ENCODE data around the gene CARHSP1. TPM values are rescaled to one million over a fixed set of nuclear protein-coding genes. Genes with fewer than 3 reads are reported as not detected.

The CARHSP1 gene
- polyA plus RNA-seq, 2 of the 4 experiments (the other 2 are of a cell fraction), result 53.9 to 172 TPM

- H3K27ac ChIP-seq, result no peak overlapping the region
- 86% methylated on average over 16 of the region's 16 CpGs for WGBS (ENCODE audit: missing lambda C conversion rate)
- no peak overlapping the region for H3K4me2 ChIP-seq
- CTCF ChIA-PET, result interaction anchor here (1.6 kb wide), 1 partner anchor 120 kb away, joined by 4 read pairs; no protein-coding TSS in a partner anchor
- no peak for FAIRE-seq
- no peak overlapping the region for H3K4me3 ChIP-seq
- DNase-seq (ENCODE audit: low read depth in 1 of 2, low spot score in 1 of 2), result no peak
- peaks cover 23% of the 10 kb centered on the region for H3K4me1 ChIP-seq
- POLR2A ChIA-PET, result no interaction called here
- TF ChIP-seq MAZ (IDR thresholded peaks at IDR 0.05; ENCODE audit: borderline replicate concordance, low read depth, low read length) (no peak), POLR2A (IDR thresholded peaks at IDR 0.05; ENCODE audit: low read length) (no peak), NR3C1 (IDR thresholded peaks at IDR 0.05) (no peak), JUNB (IDR thresholded peaks at IDR 0.05) (no peak), TP53 (CRISPR knock-in tag; IDR thresholded peaks at IDR 0.05) (no peak), POLR2AphosphoS2 (conservative IDR thresholded peaks at IDR 0.05; ENCODE audit: low read length) (no peak), MAFK (IDR thresholded peaks at IDR 0.05; ENCODE audit: partially characterized antibody) (no peak)
- TF ChIP-seq, protein P1, sequence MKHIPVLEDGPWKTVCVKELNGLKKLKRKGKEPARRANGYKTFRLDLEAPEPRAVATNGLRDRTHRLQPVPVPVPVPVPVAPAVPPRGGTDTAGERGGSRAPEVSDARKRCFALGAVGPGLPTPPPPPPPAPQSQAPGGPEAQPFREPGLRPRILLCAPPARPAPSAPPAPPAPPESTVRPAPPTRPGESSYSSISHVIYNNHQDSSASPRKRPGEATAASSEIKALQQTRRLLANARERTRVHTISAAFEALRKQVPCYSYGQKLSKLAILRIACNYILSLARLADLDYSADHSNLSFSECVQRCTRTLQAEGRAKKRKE (CRISPR knock-in tag; IDR thresholded peaks at IDR 0.05; ENCODE audit: low read depth), result no peak
- no peaks in the 10 kb centered on the region for H3K9me3 ChIP-seq
- ATAC-seq, result no peak
Measured at GRCh38 chr16:8887952-8888560, 19.2 kb upstream of the CARHSP1 start.

DNA sequence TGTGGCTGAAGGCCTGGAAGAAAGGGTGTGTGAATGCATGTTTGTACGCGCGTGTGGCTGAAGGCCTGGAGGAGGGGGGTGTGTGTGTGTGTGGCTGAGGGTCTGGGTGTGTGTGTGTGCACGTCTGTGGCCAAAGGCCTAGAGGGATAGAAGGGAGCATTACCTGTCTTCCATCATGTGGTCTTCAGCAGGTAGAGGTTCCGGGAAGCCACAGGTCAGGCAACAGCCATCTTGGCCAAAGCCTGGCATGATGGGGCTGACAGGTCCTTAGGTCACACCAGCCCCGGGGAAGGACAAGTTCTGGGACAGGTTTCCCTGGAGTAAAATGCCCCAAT, 18.6 kb upstream of the CARHSP1 start:
- no peak for FAIRE-seq
- POLR2A ChIA-PET, result no interaction called here
- TF ChIP-seq FOXS1 (CRISPR knock-in tag; IDR thresholded peaks at IDR 0.05) (no peak), MYC (IDR thresholded peaks at IDR 0.05; ENCODE audit: borderline replicate concordance, low read length) (no peak), CEBPB (IDR thresholded peaks at IDR 0.05) (no peak), TP53 (CRISPR knock-in tag; IDR thresholded peaks at IDR 0.05) (no peak), CHD2 (IDR thresholded peaks at IDR 0.05; ENCODE audit: low read length, partially characterized antibody) (no peak), ESRRA (IDR thresholded peaks at IDR 0.05; ENCODE audit: borderline replicate concordance, low read length) (no peak), HDAC2 (IDR thresholded peaks at IDR 0.05) (no peak), BCL3 (IDR thresholded peaks at IDR 0.05) (no peak), RARB (CRISPR knock-in tag; IDR thresholded peaks at IDR 0.05) (no peak), POLR2AphosphoS2 (conservative IDR thresholded peaks at IDR 0.05; ENCODE audit: low read length) (no peak), PHF8 (IDR thresholded peaks at IDR 0.05; ENCODE audit: borderline replicate concordance, low read depth) (no peak), ZC3H11A (IDR thresholded peaks at IDR 0.05) (no peak), NFE2L2 (conservative IDR thresholded peaks at IDR 0.05; ENCODE audit: low read length) (no peak), ZSCAN20 (CRISPR knock-in tag; IDR thresholded peaks at IDR 0.05) (no peak), JUNB (IDR thresholded peaks at IDR 0.05) (no peak), MAZ (IDR thresholded peaks at IDR 0.05; ENCODE audit: borderline replicate concordance, low read depth, low read length) (no peak), SREBF2 (IDR thresholded peaks at IDR 0.05) (no peak), RNF2 (IDR thresholded peaks at IDR 0.05; ENCODE audit: borderline replicate concordance, low read depth) (no peak)
- TF ChIP-seq, protein P2, sequence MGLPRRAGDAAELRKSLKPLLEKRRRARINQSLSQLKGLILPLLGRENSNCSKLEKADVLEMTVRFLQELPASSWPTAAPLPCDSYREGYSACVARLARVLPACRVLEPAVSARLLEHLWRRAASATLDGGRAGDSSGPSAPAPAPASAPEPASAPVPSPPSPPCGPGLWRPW (IDR thresholded peaks at IDR 0.05), result no peak
- H3K9me3 ChIP-seq, result no peaks in the 10 kb centered on the region
- H3K4me2 ChIP-seq, result no peak overlapping the region
- H3K27ac ChIP-seq, result no peak overlapping the region
- DNase-seq (ENCODE audit: low read depth in 1 of 2, low spot score in 1 of 2), result no peak
- CTCF ChIA-PET, result interaction anchor here (1.6 to 9.0 kb wide), 2 partner anchors 8 to 120 kb away, joined by 4 to 147 read pairs; no protein-coding TSS in a partner anchor
- H3K4me3 ChIP-seq, result no peak overlapping the region
- no peak for ATAC-seq
- peaks cover 23% of the 10 kb centered on the region for H3K4me1 ChIP-seq
- WGBS (ENCODE audit: missing lambda C conversion rate), result 95% methylated on average over 6 of the region's 6 CpGs
